Measurements from ENCODE around the gene PTPRD.

Gene PTPRD

GRCh38 chr9:10238087-10238486, 374.7 kb downstream of the PTPRD start:
- DNase-seq (ENCODE audit: low spot score) = no peak
- no peak for TF ChIP-seq CTCF (IDR thresholded peaks at IDR 0.05; ENCODE audit: extremely low read depth, missing control alignments)

GRCh38 chr9:10237584-10237983, 375.2 kb downstream of the PTPRD start:
- DNase-seq (ENCODE audit: low spot score) = no peak

GRCh38 chr9:10236161-10236560, 376.6 kb downstream of the PTPRD start:
- DNase-seq (ENCODE audit: low spot score) = no peak
- no peak for TF ChIP-seq CTCF (IDR thresholded peaks at IDR 0.05; ENCODE audit: extremely low read depth, missing control alignments)

More at GRCh38 chr9:10237584-10237983, 375.2 kb downstream of the PTPRD start:
- no peak for TF ChIP-seq CTCF (IDR thresholded peaks at IDR 0.05; ENCODE audit: extremely low read depth, missing control alignments)

- no peak for DNase-seq (ENCODE audit: low spot score)
- TF ChIP-seq CTCF (IDR thresholded peaks at IDR 0.05; ENCODE audit: extremely low read depth, missing control alignments) = no peak
Measured at GRCh38 chr9:10235376-10235775, 377.4 kb downstream of the PTPRD start.

- no peak for TF ChIP-seq CTCF (IDR thresholded peaks at IDR 0.05; ENCODE audit: extremely low read depth, missing control alignments)
- DNase-seq (ENCODE audit: low spot score) = no peak
Measured at GRCh38 chr9:10232352-10232930, 380.4 kb downstream of the PTPRD start.

- DNase-seq (ENCODE audit: low spot score) = no peak
- TF ChIP-seq CTCF (IDR thresholded peaks at IDR 0.05; ENCODE audit: extremely low read depth, missing control alignments) = no peak
Measured at GRCh38 chr9:10230512-10230911, 382.3 kb downstream of the PTPRD start.

GRCh38 chr9:10228082-10228481, 384.7 kb downstream of the PTPRD start:
- no peak for TF ChIP-seq CTCF (IDR thresholded peaks at IDR 0.05; ENCODE audit: extremely low read depth, missing control alignments)
- no peak for DNase-seq (ENCODE audit: low spot score)

Measured in GM20000 (cell line).